Calu3 (cell line): ENCODE results near the gene AZU1. TPM values are rescaled to one million over a fixed set of nuclear protein-coding genes. Genes with fewer than 3 reads are reported as not detected.

Experiments
- BruUV-seq: library from RNA; stranded (reverse); fragments of 400-500 nt; replicated peaks from 2 replicates; lab custom pipeline; 2021; lab: Mats Ljungman, UMichigan
- CTCF ChIA-PET: fragments of 300-600 bp; sonication (Branson Sonifier 250); formaldehyde crosslinking; loops from one replicate; lab custom pipeline; 2022; ENCODE audit warnings: antibody characterized with exemption; lab: Charles Lee
- DNase-seq: peaks from one replicate; pipeline ENCODE4 v3.0.0; 2022
- H3K27ac Mint-ChIP-seq: one replicate; pipeline ENCODE4 v1.8.0; 2022; ENCODE audit warnings: mixed read lengths; ENCODE audit not compliant: unreplicated experiment
- H3K27me3 Mint-ChIP-seq: one replicate; pipeline ENCODE4 v1.8.0; 2022; ENCODE audit warnings: mixed read lengths; ENCODE audit not compliant: unreplicated experiment
- H3K36me3 Mint-ChIP-seq: one replicate; pipeline ENCODE4 v1.8.0; 2022; ENCODE audit warnings: mild to moderate bottlenecking, moderate library complexity, mixed read lengths; ENCODE audit not compliant: insufficient read depth, unreplicated experiment
- H3K4me1 Mint-ChIP-seq: one replicate; pipeline ENCODE4 v1.8.0; 2022; ENCODE audit warnings: mild to moderate bottlenecking, low read depth, mixed read lengths; ENCODE audit not compliant: unreplicated experiment
- H3K4me3 Mint-ChIP-seq: one replicate; pipeline ENCODE4 v1.8.0; 2022; ENCODE audit warnings: mild to moderate bottlenecking, low read depth, moderate library complexity, mixed read lengths; ENCODE audit not compliant: unreplicated experiment
- H3K9me3 Mint-ChIP-seq: one replicate; pipeline ENCODE4 v1.8.0; 2022; ENCODE audit warnings: low read depth, mixed read lengths; ENCODE audit not compliant: unreplicated experiment
- CTCF ChIP-seq: fragments of 200-600 bp; IDR thresholded peaks from one replicate; pipeline ENCODE4 v1.8.0; 2022; ENCODE audit warnings: antibody characterized with exemption; ENCODE audit not compliant: unreplicated experiment
- intact Hi-C: fragments of 100-400 bp; cut with micrococcal nuclease; formaldehyde crosslinking; loops from one replicate; pipeline ENCODE4 v1.10.0; 2022; ENCODE audit not compliant: unreplicated experiment
- total RNA-seq: library from RNA; stranded (reverse); gene quantifications from 2 replicates; pipeline ENCODE4 v1.2.3, GENCODE V29; 2022

Gene AZU1
- total RNA-seq, 1 experiment from 2014 or later: not detected

GRCh38 chr19:791567-792305, 35.9 kb upstream of the AZU1 start:
- Mint-ChIP-seq H3K4me1 (no peaks in the 10 kb centered on the region), H3K9me3 (no peaks in the 10 kb centered on the region), H3K27ac (no peak overlapping the region), H3K36me3 (peaks cover 8% of the 10 kb centered on the region), H3K27me3 (no peaks in the 10 kb centered on the region), H3K4me3 (no peak overlapping the region)
- intact Hi-C loops: no loop called here
- no TSS peak for BruUV-seq
- no peak for TF ChIP-seq CTCF
- CTCF ChIA-PET: interaction anchor here (0.5 kb wide), 1 partner anchor 372 kb away, joined by 10 read pairs; no protein-coding TSS in a partner anchor
- no peak for DNase-seq

GRCh38 chr19:792306-792885, 35.2 kb upstream of the AZU1 start:
- intact Hi-C loops: no loop called here
- no TSS peak for BruUV-seq
- CTCF ChIA-PET: no interaction called here

GRCh38 chr19:793806-794205, 33.8 kb upstream of the AZU1 start:
- intact Hi-C loops: no loop called here
- CTCF ChIA-PET: no interaction called here

More at GRCh38 chr19:792306-792885, 35.2 kb upstream of the AZU1 start:
- no peak overlapping the region for H3K27ac Mint-ChIP-seq
- no peak for TF ChIP-seq CTCF
- peaks cover 14% of the 10 kb centered on the region for H3K36me3 Mint-ChIP-seq
- H3K27me3 Mint-ChIP-seq: no peaks in the 10 kb centered on the region
- H3K9me3 Mint-ChIP-seq: no peaks in the 10 kb centered on the region
- DNase-seq: no peak
- no peaks in the 10 kb centered on the region for H3K4me1 Mint-ChIP-seq
- no peak overlapping the region for H3K4me3 Mint-ChIP-seq

GRCh38 chr19:795073-795611, 32.5 kb upstream of the AZU1 start:
- TF ChIP-seq CTCF: no peak
- Mint-ChIP-seq H3K4me1 (peaks cover 6% of the 10 kb centered on the region), H3K36me3 (peaks cover 36% of the 10 kb centered on the region), H3K4me3 (no peak overlapping the region), H3K9me3 (no peaks in the 10 kb centered on the region), H3K27ac (no peak overlapping the region), H3K27me3 (no peaks in the 10 kb centered on the region)
- DNase-seq: no peak
- intact Hi-C loops: no loop called here
- no TSS peak for BruUV-seq
- CTCF ChIA-PET: no interaction called here

More at GRCh38 chr19:793806-794205, 33.8 kb upstream of the AZU1 start:
- Mint-ChIP-seq H3K27ac (no peak overlapping the region), H3K9me3 (no peaks in the 10 kb centered on the region), H3K4me3 (no peak overlapping the region), H3K27me3 (no peaks in the 10 kb centered on the region), H3K4me1 (no peaks in the 10 kb centered on the region), H3K36me3 (peaks cover 23% of the 10 kb centered on the region)
- DNase-seq: no peak
- TF ChIP-seq CTCF: no peak
- BruUV-seq: no TSS peak
